Activated CD8-positive, alpha-beta T cell treated with anti-CD3 and anti-CD28 coated beads for 36 hours (primary cell): Measurements from ENCODE around the gene ATXN2L. TPM values are rescaled to one million over a fixed set of nuclear protein-coding genes. Genes with fewer than 3 reads are reported as not detected.
"Not testable (repeated sequence)": the region's sequence is repeated elsewhere in the genome, so short reads cannot be mapped to it uniquely, and the experiment has no call there.

Experiments used
- ATAC-seq: fragments of 200-7000 bp; cut with Tn5 transposase; one replicate; pipeline ENCODE4 v1.10.0; 2021; ENCODE audit warnings: mild to moderate bottlenecking, moderate library complexity
- CTCF ChIA-PET: fragments of 350-600 bp; sonication (Branson Sonifier 250); formaldehyde crosslinking; loops from one replicate; lab custom pipeline; 2021; ENCODE audit warnings: antibody characterized with exemption; lab: Charles Lee
- POLR2A ChIA-PET: fragments of 350-600 bp; sonication (Branson Sonifier 250); formaldehyde crosslinking; loops from one replicate; lab custom pipeline; 2021; ENCODE audit warnings: antibody characterized with exemption; lab: Charles Lee
- DNase-seq: peaks from one replicate; pipeline ENCODE4 v3.0.0-alpha.2; 2020
- H3K27ac Mint-ChIP-seq: one replicate; pipeline ENCODE4 v1.8.0; 2021; ENCODE audit warnings: mild to moderate bottlenecking, mixed read lengths
- H3K27me3 Mint-ChIP-seq: one replicate; pipeline ENCODE4 v1.8.0; 2021; ENCODE audit warnings: mixed read lengths
- H3K36me3 Mint-ChIP-seq: one replicate; pipeline ENCODE4 v1.8.0; 2021; ENCODE audit warnings: low read depth, mixed read lengths
- H3K4me1 Mint-ChIP-seq: one replicate; pipeline ENCODE4 v1.8.0; 2021; ENCODE audit warnings: low read depth, mixed read lengths
- H3K4me3 Mint-ChIP-seq: one replicate; pipeline ENCODE4 v1.8.0; 2021; ENCODE audit warnings: mild to moderate bottlenecking, moderate library complexity, mixed read lengths
- H3K9me3 Mint-ChIP-seq: one replicate; pipeline ENCODE4 v1.8.0; 2021; ENCODE audit warnings: mixed read lengths
- intact Hi-C: fragments of 100-400 bp; cut with micrococcal nuclease; formaldehyde crosslinking; loops from one replicate; pipeline ENCODE4 v1.10.0; 2022
- total RNA-seq, 2 experiments: library from RNA; stranded (reverse); gene quantifications; one replicate each; pipeline ENCODE4 v1.2.3, GENCODE V29; 2021
- TF ChIP-seq, protein P1 (sequence below): fragments of 200-600 bp; IDR thresholded peaks from one replicate; pipeline ENCODE4 v1.8.0; 2022; ENCODE audit warnings: antibody characterized with exemption, mild to moderate bottlenecking

Gene ATXN2L
- total RNA-seq, 2 experiments from 2014 or later, result 322 to 333 TPM

- POLR2A ChIA-PET, result interaction anchor here (1.3 to 7.4 kb wide), 5 partner anchors 9 to 61 kb away, joined by 3 to 86 read pairs (median 34); partner anchors contain the start of genes ATP2A1, ATXN2L and TUFM
- intact Hi-C loops, result no loop called here
- no peaks in the 10 kb centered on the region for H3K27me3 Mint-ChIP-seq
- no peaks in the 10 kb centered on the region for H3K9me3 Mint-ChIP-seq
- CTCF ChIA-PET, result interaction anchor here (0.7 to 5.3 kb wide), 3 partner anchors 8 to 79 kb away, joined by 3 to 39 read pairs (median 28); no protein-coding TSS in a partner anchor
- no peak overlapping the region for H3K4me3 Mint-ChIP-seq
- TF ChIP-seq, protein P1, sequence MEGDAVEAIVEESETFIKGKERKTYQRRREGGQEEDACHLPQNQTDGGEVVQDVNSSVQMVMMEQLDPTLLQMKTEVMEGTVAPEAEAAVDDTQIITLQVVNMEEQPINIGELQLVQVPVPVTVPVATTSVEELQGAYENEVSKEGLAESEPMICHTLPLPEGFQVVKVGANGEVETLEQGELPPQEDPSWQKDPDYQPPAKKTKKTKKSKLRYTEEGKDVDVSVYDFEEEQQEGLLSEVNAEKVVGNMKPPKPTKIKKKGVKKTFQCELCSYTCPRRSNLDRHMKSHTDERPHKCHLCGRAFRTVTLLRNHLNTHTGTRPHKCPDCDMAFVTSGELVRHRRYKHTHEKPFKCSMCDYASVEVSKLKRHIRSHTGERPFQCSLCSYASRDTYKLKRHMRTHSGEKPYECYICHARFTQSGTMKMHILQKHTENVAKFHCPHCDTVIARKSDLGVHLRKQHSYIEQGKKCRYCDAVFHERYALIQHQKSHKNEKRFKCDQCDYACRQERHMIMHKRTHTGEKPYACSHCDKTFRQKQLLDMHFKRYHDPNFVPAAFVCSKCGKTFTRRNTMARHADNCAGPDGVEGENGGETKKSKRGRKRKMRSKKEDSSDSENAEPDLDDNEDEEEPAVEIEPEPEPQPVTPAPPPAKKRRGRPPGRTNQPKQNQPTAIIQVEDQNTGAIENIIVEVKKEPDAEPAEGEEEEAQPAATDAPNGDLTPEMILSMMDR, result no peak
- DNase-seq, result no peak
- no peak for ATAC-seq
- H3K27ac Mint-ChIP-seq, result peak overlapping the region; percentile 1
- H3K36me3 Mint-ChIP-seq, result peaks cover 14% of the 10 kb centered on the region
- H3K4me1 Mint-ChIP-seq, result peaks cover 21% of the 10 kb centered on the region
These were observed 43.1 kb downstream of the ATXN2L start for GRCh38 chr16:28865722-28866453.

GRCh38 chr16:28866454-28866804 lies 43.6 kb downstream of the ATXN2L start:
- Mint-ChIP-seq H3K27me3 (no peaks in the 10 kb centered on the region), H3K9me3 (no peaks in the 10 kb centered on the region), H3K36me3 (peaks cover 14% of the 10 kb centered on the region), H3K4me1 (peaks cover 21% of the 10 kb centered on the region), H3K27ac (no peak overlapping the region), H3K4me3 (no peak overlapping the region)
- ChIA-PET CTCF (no interaction called here), POLR2A (interaction anchor here (6.3 to 7.4 kb wide), 2 partner anchors 12 to 21 kb away, joined by 40 to 86 read pairs; partner anchors contain the start of genes ATP2A1 and TUFM)
- no peak for DNase-seq
- intact Hi-C loops, result no loop called here
- TF ChIP-seq, protein P1, result no peak
- ATAC-seq, result no peak

- Mint-ChIP-seq H3K4me1 (peaks cover 15% of the 10 kb centered on the region), H3K4me3 (no peak overlapping the region), H3K27me3 (no peaks in the 10 kb centered on the region), H3K36me3 (peaks cover 9% of the 10 kb centered on the region), H3K9me3 (no peaks in the 10 kb centered on the region), H3K27ac (no peak overlapping the region)
- no peak for DNase-seq
- intact Hi-C loops, result no loop called here
- ChIA-PET POLR2A (interaction anchor here (6.3 to 7.4 kb wide), 2 partner anchors 12 to 22 kb away, joined by 40 to 86 read pairs; partner anchors contain the start of genes ATP2A1 and TUFM), CTCF (no interaction called here)
- TF ChIP-seq, protein P1, result no peak
- ATAC-seq, result no peak
These were observed 44.4 kb downstream of the ATXN2L start for GRCh38 chr16:28867241-28867640.

- CTCF ChIA-PET, DNase-seq, H3K9me3 Mint-ChIP-seq, intact Hi-C loops, H3K27me3 Mint-ChIP-seq, H3K27ac Mint-ChIP-seq, H3K4me3 Mint-ChIP-seq, ATAC-seq: not testable (repeated sequence)
- POLR2A ChIA-PET, result interaction anchor here (7.4 kb wide), 1 partner anchor 11 kb away, joined by 40 read pairs; the partner anchor contains the start of gene ATP2A1
- H3K4me1 Mint-ChIP-seq, result peaks cover 15% of the 10 kb centered on the region
- H3K36me3 Mint-ChIP-seq, result peaks cover 11% of the 10 kb centered on the region
These were observed 44.8 kb downstream of the ATXN2L start for GRCh38 chr16:28867646-28868045.

- Mint-ChIP-seq H3K36me3 (peaks cover 11% of the 10 kb centered on the region), H3K4me1 (peaks cover 15% of the 10 kb centered on the region), H3K9me3 (no peaks in the 10 kb centered on the region), H3K4me3 (no peak overlapping the region), H3K27ac (no peak overlapping the region), H3K27me3 (no peaks in the 10 kb centered on the region)
- intact Hi-C loops, result no loop called here
- CTCF ChIA-PET, result interaction anchor here (8.8 kb wide), 1 partner anchor 75 kb away, joined by 49 read pairs; no protein-coding TSS in a partner anchor
- ATAC-seq (no peak), DNase-seq (no peak)
- POLR2A ChIA-PET, result no interaction called here
- TF ChIP-seq, protein P1, result no peak
These were observed 46.4 kb downstream of the ATXN2L start for GRCh38 chr16:28869201-28869600.
